CD14-positive monocyte (primary cell): ENCODE results near the gene PAWR. TPM values are rescaled to one million over a fixed set of nuclear protein-coding genes. Genes with fewer than 3 reads are reported as not detected.

Experiments used
- DNase-seq, 3 donors: peaks; one replicate each; pipeline ENCODE4 v3.0.0-alpha.2; 2011 to 2022
- H2AFZ ChIP-seq: 2 replicates; pipeline ENCODE4 v1.6.0; 2012; ENCODE audit warnings: mild to moderate bottlenecking, low read depth, low read length, inconsistent platforms; ENCODE audit not compliant: insufficient read depth, poor library complexity, severe bottlenecking
- H3K27ac ChIP-seq, 2 donors: 1 replicate in 1 of 2; 2 replicates in 1 of 2; pipeline ENCODE4 v1.5.1; 2012 to 2013; ENCODE audit warnings: low read length in 2 of 2, control low read depth in 1 of 2, inconsistent platforms in 1 of 2, low read depth in 1 of 2, mild to moderate bottlenecking in 1 of 2
- H3K27me3 ChIP-seq, 2 donors: one replicate each; pipeline versions ENCODE4 v1.6.0 to v1.6.1; 2011 to 2013; ENCODE audit warnings: low read length in 2 of 2; ENCODE audit not compliant: control insufficient read depth in 2 of 2, insufficient read depth in 2 of 2
- H3K36me3 ChIP-seq, 2 donors: replicated peaks in 1 of 2; 1 replicate in 1 of 2; 2 replicates in 1 of 2; pipeline versions ENCODE4 v1.5.1 to v1.6.1; 2012 to 2013; ENCODE audit warnings: low read length in 2 of 2, control low read depth in 1 of 2, inconsistent platforms in 1 of 2, mild to moderate bottlenecking in 1 of 2; ENCODE audit not compliant: insufficient read depth in 2 of 2, control insufficient read depth in 1 of 2
- H3K4me1 ChIP-seq, 2 donors: 1 replicate in 1 of 2; 2 replicates in 1 of 2; pipeline versions ENCODE4 v1.5.1 to v1.6.1; 2012 to 2013; ENCODE audit warnings: low read length in 2 of 2, control low read depth in 1 of 2, inconsistent platforms in 1 of 2, mild to moderate bottlenecking in 1 of 2, moderate library complexity in 1 of 2; ENCODE audit not compliant: insufficient read depth in 2 of 2, control insufficient read depth in 1 of 2
- H3K4me2 ChIP-seq: replicated peaks from 2 replicates; pipeline ENCODE3; 2012; ENCODE audit warnings: low read length, moderate library complexity, mild to moderate bottlenecking; ENCODE audit not compliant: poor library complexity, severe bottlenecking; ENCODE audit errors: extremely low read depth
- H3K4me3 ChIP-seq, 3 experiments: fragments of 200-600 bp in 1 of 3; sonication (generic) in 1 of 3; replicated peaks in 1 of 3; 1 replicate in 2 of 3; 2 replicates in 1 of 3; pipeline ENCODE4 v1.5.1; 2011 to 2013; ENCODE audit warnings: low read length in 3 of 3, mild to moderate bottlenecking in 3 of 3, control low read depth in 2 of 3, low read depth in 2 of 3, inconsistent platforms in 1 of 3, moderate library complexity in 1 of 3
- H3K79me2 ChIP-seq: 2 replicates; pipeline ENCODE4 v1.6.0; 2012; ENCODE audit warnings: mild to moderate bottlenecking, control low read depth, inconsistent platforms, low read length, moderate library complexity; ENCODE audit not compliant: insufficient read depth
- H3K9ac ChIP-seq: 2 replicates; pipeline ENCODE4 v1.6.0; 2017; ENCODE audit warnings: low read length, mild to moderate bottlenecking; ENCODE audit not compliant: insufficient read depth, poor library complexity, severe bottlenecking
- H3K9me3 ChIP-seq, 2 donors: replicated peaks in 1 of 2; 1 replicate in 1 of 2; 2 replicates in 1 of 2; pipeline versions ENCODE4 v1.5.1 to v1.6.1; 2012 to 2013; ENCODE audit warnings: low read length in 2 of 2, control low read depth in 1 of 2; ENCODE audit not compliant: control insufficient read depth in 1 of 2, insufficient read depth in 1 of 2
- H4K20me1 ChIP-seq: 2 replicates; pipeline ENCODE4 v1.6.0; 2012; ENCODE audit warnings: mild to moderate bottlenecking, low read length, control low read depth, moderate library complexity; ENCODE audit not compliant: insufficient read depth
- H3K27ac Mint-ChIP-seq, 7 donors: one replicate each; pipeline ENCODE4 v1.8.0; 2020; ENCODE audit warnings: mild to moderate bottlenecking in 7 of 7, mixed read lengths in 7 of 7, moderate library complexity in 6 of 7, inconsistent platforms in 2 of 7
- H3K27me3 Mint-ChIP-seq, 3 donors: one replicate each; pipeline ENCODE4 v1.8.0; 2021 to 2022; ENCODE audit warnings: low read depth in 3 of 3, mild to moderate bottlenecking in 3 of 3, mixed read lengths in 3 of 3, moderate library complexity in 3 of 3, inconsistent platforms in 1 of 3
- H3K36me3 Mint-ChIP-seq, 2 donors: one replicate each; pipeline ENCODE4 v1.8.0; 2020; ENCODE audit warnings: mixed read lengths in 2 of 2, inconsistent platforms in 1 of 2, mild to moderate bottlenecking in 1 of 2
- H3K4me1 Mint-ChIP-seq: one replicate; pipeline ENCODE4 v1.8.0; 2020; ENCODE audit warnings: mild to moderate bottlenecking, mixed read lengths
- H3K4me3 Mint-ChIP-seq, 2 donors: one replicate each; pipeline ENCODE4 v1.8.0; 2020; ENCODE audit warnings: mild to moderate bottlenecking in 2 of 2, mixed read lengths in 2 of 2, moderate library complexity in 1 of 2
- H3K9me3 Mint-ChIP-seq, 7 donors: one replicate each; pipeline ENCODE4 v1.8.0; 2020 to 2022; ENCODE audit warnings: mixed read lengths in 7 of 7, mild to moderate bottlenecking in 6 of 7, moderate library complexity in 6 of 7, inconsistent platforms in 2 of 7
- WGBS: methylation state at CpG from one replicate; pipeline ENCODE4 v1.1.5; 2013; ENCODE audit warnings: missing lambda C conversion rate; ENCODE audit not compliant: insufficient coverage; 5-methylcytosine and 5-hydroxymethylcytosine counted together
- intact Hi-C, 2 donors: fragments of 100-400 bp; cut with micrococcal nuclease; formaldehyde crosslinking; loops; one replicate each; pipeline versions ENCODE4 v1.15.0 to v1.15.1; 2023
- polyA plus RNA-seq, 3 donors: library from polyadenylated mRNA; depleted of rRNA in 1 of 3; unstranded in 2 of 3; stranded (reverse) in 1 of 3; fragments of 300-500 nt in 2 of 3; fragments of >200 nt in 1 of 3; fragmentation: Illumina TruSeq in 2 of 3; gene quantifications; 1 replicate in 2 of 3; 2 replicates in 1 of 3; pipeline ENCODE4 v1.2.3, GENCODE V29; 2012 to 2021
- TF ChIP-seq, protein P1 (sequence below): fragments of 200-600 bp; IDR thresholded peaks from one replicate; pipeline ENCODE4 v1.8.0; 2022; ENCODE audit warnings: antibody characterized with exemption, mild to moderate bottlenecking

The PAWR gene
- polyA plus RNA-seq, 3 donors: 0.03 TPM; not detected in 1

GRCh38 chr12:79645235-79645630 lies 45.5 kb downstream of the PAWR start:
- Histone ChIP-seq H2AFZ (no peak overlapping the region), H3K27ac (no peak overlapping the region), H3K4me2 (no peak overlapping the region), H4K20me1 (no peaks in the 10 kb centered on the region), H3K79me2 (no peaks in the 10 kb centered on the region), H3K27me3 (no peaks in the 10 kb centered on the region), H3K9ac (no peak overlapping the region), H3K36me3 (no peaks in the 10 kb centered on the region), H3K4me1 (no peaks in the 10 kb centered on the region), H3K4me3 (no peak overlapping the region), H3K9me3 (no peaks in the 10 kb centered on the region)
- no peak overlapping the region for H3K27ac Mint-ChIP-seq
- no peaks in the 10 kb centered on the region for H3K36me3 Mint-ChIP-seq
- intact Hi-C loops: no loop called here
- peaks cover 0 to 2% (median 0%) of the 10 kb centered on the region in 7 donors for H3K9me3 Mint-ChIP-seq
- H3K4me3 Mint-ChIP-seq: no peak overlapping the region
- TF ChIP-seq, protein P1, sequence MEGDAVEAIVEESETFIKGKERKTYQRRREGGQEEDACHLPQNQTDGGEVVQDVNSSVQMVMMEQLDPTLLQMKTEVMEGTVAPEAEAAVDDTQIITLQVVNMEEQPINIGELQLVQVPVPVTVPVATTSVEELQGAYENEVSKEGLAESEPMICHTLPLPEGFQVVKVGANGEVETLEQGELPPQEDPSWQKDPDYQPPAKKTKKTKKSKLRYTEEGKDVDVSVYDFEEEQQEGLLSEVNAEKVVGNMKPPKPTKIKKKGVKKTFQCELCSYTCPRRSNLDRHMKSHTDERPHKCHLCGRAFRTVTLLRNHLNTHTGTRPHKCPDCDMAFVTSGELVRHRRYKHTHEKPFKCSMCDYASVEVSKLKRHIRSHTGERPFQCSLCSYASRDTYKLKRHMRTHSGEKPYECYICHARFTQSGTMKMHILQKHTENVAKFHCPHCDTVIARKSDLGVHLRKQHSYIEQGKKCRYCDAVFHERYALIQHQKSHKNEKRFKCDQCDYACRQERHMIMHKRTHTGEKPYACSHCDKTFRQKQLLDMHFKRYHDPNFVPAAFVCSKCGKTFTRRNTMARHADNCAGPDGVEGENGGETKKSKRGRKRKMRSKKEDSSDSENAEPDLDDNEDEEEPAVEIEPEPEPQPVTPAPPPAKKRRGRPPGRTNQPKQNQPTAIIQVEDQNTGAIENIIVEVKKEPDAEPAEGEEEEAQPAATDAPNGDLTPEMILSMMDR: no peak
- H3K27me3 Mint-ChIP-seq: no peaks in the 10 kb centered on the region
- DNase-seq: no peak
- no peaks in the 10 kb centered on the region for H3K4me1 Mint-ChIP-seq

DNA sequence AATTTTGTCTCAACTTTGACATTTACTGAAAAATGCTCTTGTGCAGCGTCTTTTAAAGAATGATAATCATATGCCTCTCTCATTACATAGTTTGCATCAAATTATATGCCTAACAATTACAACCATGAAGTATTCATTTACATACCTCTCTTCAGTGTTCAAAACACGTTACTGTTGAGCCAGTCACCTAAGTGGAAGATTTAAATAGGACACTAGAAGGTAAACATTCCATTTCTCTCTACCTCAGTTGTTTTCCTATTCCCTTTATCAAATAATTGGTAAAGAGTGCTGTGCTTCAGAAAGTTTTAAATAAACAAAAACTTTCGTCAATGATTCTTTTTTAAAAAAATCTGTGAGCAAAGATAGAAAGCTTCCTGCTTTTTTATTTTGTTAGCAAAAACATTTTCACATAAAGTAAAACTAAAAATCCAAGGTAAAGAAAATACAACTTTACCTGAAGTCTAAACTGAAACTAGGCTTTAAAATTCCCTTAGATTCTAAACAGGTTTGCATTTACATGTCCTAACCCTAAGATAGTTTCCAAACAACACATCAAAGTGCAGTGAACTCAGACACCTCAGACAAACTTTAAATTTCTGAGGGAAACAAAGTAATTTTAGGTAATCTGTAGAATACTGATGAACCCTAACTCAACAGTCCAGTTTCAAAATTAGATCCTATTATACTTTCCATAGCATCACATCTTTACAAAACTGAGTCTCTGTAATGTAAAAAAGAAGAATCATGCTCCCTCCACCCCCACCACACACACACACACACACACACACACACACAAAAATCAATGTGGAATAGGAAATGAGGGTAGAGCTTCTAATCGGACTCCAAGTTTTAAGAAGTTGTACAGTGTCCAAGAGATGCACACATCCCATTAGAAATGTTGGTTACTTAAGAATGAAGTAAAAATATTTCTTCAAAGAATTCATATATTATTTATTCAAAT lies 46.2 kb downstream of the PAWR start:
- H3K4me1 ChIP-seq: no peaks in the 10 kb centered on the region
- H3K27me3 ChIP-seq: no peaks in the 10 kb centered on the region
- Mint-ChIP-seq H3K4me3 (no peak overlapping the region), H3K36me3 (no peaks in the 10 kb centered on the region), H3K9me3 (peaks cover 0 to 3% (median 0%) of the 10 kb centered on the region in 7 donors), H3K27ac (no peak overlapping the region), H3K4me1 (no peaks in the 10 kb centered on the region), H3K27me3 (no peaks in the 10 kb centered on the region)
- H3K79me2 ChIP-seq: no peaks in the 10 kb centered on the region
- no peak overlapping the region for H3K27ac ChIP-seq
- H3K9me3 ChIP-seq: no peaks in the 10 kb centered on the region
- 60% methylated on average over 1 of the region's 4 CpGs for WGBS
- no peak overlapping the region for H3K9ac ChIP-seq
- TF ChIP-seq, protein P1: no peak
- H3K4me2 ChIP-seq: no peak overlapping the region
- H4K20me1 ChIP-seq: no peaks in the 10 kb centered on the region
- intact Hi-C loops: no loop called here
- no peaks in the 10 kb centered on the region for H3K36me3 ChIP-seq
- no peak overlapping the region for H3K4me3 ChIP-seq
- H2AFZ ChIP-seq: no peak overlapping the region
- no peak for DNase-seq
